ENCODE measurements around the gene PTPRK.

GRCh38 chr6:128250370-128251070 lies 269.9 kb downstream of the PTPRK start:
- no peak for TF ChIP-seq CTCF (IDR thresholded peaks at IDR 0.05 in 4 of 5, conservative IDR thresholded peaks at IDR 0.05 in 1 of 5)
- no peak for TF ChIP-seq POLR2A (IDR thresholded peaks at IDR 0.05)
